ENCODE measurements around the gene TFAP2A.

Gene TFAP2A

GRCh38 chr6:10382322-10382721, 32.6 kb downstream of the TFAP2A start:
- no peak for DNase-seq

DNA sequence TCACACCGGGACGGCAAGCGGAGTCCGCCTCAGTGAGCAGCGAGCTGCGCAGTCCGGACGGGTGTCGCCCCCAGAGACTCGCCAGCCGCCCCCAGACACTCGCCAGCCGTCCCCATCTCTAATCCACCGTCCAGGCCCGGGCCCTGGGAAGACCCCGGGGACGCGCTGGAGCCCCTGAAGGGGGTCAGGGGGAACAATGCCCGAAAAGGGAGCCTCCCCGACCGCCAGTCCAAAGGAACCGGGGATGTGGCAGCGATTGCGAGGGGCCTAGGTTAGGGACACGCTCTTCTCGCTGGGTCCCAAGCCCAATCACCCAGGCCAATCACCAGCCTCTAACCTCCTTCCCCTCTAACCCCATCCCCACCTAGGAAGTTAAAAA, 33.1 kb downstream of the TFAP2A start:
- DNase-seq, result no peak

GRCh38 chr6:10381133-10381829, 33.6 kb downstream of the TFAP2A start:
- no peak for DNase-seq

GRCh38 chr6:10375391-10375969, 39.4 kb downstream of the TFAP2A start:
- no peak for DNase-seq

GRCh38 chr6:10373642-10374359, 41.1 kb downstream of the TFAP2A start:
- DNase-seq, result no peak

DNA sequence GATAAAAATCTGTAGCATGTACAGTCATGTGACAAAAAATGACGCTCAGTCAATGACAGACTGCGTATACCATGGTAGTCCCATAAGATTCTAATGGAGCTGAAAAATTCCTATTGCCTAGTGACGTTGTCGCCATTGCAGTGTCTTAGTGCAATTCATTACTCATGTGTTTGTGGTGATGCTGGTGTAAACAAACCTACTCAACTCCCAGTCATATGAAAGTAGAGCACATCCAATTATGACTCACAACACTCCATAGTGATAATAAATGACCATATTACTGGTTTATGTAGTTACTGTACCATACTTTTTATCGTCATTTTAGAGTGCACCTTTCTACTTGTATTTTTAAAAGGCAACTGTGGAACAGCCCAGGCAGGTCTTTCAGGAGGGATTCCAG, 45.0 kb downstream of the TFAP2A start:
- DNase-seq, result no peak

DNA sequence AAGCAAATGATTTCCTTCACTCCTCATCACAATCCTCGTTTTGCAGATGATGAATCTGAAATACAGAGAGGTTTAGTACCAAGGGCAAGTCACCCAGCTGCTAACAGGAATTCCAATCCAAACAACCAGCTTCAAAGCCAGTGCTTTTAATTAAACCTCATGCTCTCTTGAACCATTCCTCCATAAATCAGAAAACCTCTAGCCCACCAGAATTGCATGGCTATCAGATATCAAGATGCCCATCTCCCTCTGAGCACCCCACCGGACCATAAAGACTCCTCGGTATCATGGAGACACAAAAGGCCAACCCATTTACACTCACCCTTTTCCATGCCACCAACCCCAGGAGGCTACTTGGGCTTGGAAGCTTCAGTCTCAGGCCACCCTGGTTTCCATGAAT, 46.0 kb downstream of the TFAP2A start:
- DNase-seq, result no peak

DNA sequence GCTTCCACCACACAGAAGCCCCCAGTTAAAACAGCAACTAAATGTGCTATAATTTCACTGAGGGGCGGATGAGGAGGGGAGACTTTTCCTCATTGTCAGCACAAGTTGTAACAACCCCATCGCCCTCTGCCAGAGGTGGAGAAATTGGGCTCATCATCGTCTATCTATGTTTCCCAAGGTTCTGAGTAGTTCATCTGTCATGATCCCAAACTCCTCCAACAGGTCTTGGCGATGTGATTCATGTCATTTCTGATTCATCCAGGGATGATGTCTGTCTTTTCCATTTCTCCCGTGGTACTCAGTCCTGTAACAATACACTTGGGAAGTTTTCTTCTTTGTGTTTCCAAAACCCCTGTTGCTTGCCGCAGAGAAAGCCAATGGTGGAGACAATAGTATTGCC, 51.0 kb downstream of the TFAP2A start:
- no peak for DNase-seq

GRCh38 chr6:10362300-10362699, 52.6 kb downstream of the TFAP2A start:
- DNase-seq, result no peak

DNA sequence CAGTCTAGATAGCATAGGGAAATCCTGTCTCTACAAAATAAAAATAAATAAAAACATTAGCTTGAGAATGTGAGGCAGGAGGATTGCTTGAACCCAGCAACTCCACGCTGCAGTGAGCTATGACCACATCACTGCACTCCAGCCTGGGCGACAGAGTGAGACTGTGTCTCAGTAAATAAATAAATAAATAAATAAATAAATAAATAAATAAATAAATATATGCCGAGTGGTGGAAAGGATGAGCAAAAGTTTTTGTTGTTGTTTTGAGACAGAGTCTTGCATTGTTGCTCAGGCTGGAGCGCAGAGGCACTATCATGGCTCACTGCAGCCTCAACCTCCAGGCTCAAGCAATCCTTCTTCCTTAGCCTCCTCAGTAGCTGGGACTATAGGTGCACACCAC, 53.4 kb downstream of the TFAP2A start:
- no peak for DNase-seq

DNA sequence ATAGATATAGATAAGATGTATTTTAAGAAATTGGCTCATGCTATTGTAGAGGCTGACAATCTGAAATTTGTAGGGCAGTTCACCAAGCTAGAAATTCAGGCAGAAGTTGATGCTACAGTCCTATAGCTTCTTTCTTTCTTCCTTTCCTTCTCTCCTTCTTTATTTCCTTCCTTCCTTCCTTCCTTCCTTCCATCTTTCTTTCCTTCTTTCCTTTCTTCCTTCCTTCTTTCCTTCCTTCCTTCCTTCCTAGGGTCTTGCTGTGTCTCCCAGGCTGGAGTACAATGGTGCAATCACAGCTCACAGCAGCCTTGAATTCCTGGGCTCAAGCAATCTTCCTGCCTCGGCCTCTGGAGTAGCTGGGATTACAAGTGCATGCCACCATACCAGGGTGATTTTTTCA, 55.3 kb downstream of the TFAP2A start:
- no peak for DNase-seq

DNA sequence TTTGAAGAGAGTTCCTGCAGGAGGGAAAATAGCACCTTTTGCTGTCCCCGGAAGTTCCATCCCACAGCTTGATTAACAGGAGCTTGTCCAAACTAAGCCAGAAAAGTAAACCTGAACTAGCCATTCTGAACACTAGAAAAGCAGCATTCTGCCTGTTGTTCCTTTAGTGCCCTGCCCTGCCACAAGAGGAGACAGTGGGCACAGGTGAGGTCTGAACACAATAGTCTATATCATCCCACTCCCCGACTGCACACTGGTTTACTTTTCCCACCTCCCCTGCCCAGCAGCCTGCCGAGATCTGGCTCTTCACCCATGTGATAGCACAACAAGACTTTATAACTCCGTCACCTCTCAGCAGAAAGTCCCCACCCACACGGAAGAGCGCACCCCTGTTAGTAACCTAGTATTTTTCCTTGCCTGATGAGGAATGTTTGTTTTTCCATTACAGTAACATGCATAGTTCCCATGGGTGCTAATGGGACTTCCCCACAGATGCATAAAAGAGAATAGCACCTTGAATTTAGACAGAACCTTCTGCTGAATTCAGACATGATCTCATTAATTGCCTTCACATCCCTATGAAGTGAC, 59.7 kb downstream of the TFAP2A start:
- no peak for DNase-seq

DNA sequence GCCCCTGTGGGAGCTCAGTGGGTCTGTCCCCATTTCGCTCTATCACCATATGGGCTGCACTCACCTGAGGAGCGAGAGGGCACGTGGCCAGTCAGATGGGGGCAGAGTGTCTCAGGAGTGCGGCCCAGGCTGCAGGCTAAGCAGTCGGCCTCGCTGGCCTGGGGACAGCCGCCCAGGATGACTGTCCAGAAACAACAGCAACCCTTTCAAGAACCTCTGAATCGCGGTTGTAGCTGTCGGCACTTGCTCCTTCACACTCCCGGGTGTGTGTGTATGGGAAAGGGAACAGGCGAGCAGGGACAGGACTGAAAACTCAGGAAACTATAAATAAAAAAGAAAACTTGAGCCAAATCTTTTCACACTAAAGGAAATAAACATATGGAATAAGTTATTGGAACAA, 63.1 kb downstream of the TFAP2A start:
- DNase-seq, result no peak

DNA sequence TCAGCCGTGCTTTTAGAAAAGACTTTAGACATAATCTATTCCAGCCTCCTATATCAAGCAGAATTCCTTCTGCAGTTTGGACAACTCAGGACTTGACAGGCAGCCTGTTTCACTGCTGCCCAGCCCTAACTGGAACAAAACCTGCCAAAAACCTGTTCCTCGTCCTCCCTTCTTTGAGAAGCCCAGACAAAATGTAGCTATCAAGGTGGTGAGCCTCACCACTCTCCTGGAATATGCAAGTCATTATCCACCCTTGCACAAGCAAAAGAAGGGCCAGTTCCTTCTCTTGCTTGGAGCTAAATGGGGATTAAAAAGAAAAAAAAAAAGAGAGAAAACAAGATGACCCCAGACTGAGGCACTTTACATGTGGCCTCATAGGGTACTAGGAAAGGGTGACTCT, 64.2 kb downstream of the TFAP2A start:
- no peak for DNase-seq

GRCh38 chr6:10347561-10348327, 67.1 kb downstream of the TFAP2A start:
- no peak for DNase-seq

Measured in CD4-positive, alpha-beta T cell treated with Interferon gamma for 1 hour (primary cell).